DLD1 (cell line): ENCODE measurements around the gene APOBR.
"Not testable (repeated sequence)": the region's sequence is repeated elsewhere in the genome, so short reads cannot be mapped to it uniquely, and the experiment has no call there.

Experiments
- in situ Hi-C: cut with HindIII; loops from 2 replicates; pipeline ENCODE4 v1.10.0; 2017; ENCODE audit warnings: low sequenced_read_pairs

Gene APOBR

DNA sequence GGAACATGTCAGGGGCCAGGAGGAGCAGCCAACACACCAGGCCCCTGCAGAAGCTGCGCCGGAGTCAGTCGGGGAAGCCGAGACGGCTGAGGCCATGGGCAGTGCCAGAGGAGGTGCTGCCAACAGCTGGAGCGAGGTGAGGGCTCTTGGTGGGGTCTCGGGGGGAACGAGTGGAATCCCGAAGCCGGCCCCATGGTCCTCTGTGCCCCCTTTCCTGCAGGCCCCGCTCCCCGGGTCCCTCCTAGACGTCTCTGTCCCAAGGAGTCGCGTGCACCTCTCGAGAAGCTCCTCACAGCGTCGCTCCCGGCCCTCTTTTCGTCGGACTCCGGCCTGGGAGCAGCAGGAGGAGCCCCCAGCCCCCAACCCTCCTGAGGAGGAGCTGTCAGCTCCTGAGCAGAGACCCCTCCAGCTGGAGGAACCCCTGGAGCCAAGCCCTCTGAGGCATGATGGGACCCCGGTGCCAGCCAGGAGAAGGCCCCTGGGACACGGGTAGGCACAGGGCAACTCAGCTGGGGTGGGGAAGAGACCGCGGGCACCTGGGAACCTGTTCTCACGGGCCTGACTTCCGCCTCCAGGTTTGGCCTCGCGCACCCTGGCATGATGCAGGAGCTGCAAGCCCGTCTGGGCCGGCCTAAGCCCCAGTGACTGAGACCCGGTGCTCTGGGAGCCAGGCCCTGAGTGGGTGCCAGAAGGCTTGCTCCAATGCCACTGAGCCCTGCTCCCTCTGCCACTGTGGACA is 3.6 kb downstream of the APOBR start:
- in situ Hi-C loops = no loop called here

DNA sequence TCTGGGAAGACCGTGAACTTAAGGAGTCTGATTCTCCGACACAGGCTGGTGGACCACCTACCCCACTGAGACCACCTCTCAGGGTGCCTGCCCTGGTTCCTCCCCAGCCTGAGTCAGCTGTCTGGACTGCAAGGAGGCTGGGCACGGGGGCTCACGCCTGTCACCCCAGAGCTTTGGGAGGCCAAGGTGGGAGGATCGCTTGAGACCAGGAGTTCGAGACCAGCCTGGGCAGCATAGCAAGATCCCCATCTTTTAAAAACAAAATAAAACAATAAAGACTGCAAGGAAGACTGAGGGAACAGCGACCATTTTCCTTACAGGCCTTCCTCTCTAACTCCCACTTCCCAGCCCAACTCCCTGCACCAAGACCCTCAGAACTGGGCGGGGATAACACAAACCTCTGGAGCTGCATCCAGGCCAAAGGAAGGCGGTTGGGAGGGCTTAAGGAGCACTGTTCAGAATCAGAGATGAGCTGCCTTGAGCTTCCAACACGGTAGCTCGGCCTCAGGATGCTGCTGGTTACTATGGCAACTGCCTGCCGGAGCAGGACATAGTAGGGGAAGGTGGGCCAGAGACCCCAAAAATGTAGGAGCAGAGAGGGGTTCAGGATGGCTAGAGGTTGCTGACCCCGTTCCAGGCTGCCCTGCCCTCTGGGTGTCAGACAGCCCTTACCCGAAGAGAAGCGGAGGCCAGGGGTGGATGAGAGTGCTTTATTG is 4.4 kb downstream of the APOBR start:
- in situ Hi-C loops = no loop called here

DNA sequence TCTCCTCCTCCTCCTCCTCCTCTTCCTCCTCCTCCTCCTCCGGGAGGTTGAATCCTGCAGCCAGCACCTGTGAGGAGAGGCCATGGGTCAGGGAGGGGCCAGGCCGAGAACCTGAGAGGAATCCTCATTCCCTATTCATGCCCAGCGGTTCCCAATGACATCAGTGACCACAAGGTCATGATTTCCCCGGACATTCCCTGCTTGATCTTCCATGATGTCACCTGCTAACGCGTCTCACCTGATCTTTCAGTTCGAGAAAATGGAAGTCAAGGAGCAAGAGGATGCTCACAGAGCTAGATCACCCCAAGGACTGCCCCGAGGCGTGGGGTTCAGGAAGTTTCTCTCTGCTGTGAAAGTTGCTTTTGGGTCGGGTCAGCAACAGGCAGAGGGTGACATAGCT is 5.4 kb downstream of the APOBR start:
- in situ Hi-C loops = no loop called here

DNA sequence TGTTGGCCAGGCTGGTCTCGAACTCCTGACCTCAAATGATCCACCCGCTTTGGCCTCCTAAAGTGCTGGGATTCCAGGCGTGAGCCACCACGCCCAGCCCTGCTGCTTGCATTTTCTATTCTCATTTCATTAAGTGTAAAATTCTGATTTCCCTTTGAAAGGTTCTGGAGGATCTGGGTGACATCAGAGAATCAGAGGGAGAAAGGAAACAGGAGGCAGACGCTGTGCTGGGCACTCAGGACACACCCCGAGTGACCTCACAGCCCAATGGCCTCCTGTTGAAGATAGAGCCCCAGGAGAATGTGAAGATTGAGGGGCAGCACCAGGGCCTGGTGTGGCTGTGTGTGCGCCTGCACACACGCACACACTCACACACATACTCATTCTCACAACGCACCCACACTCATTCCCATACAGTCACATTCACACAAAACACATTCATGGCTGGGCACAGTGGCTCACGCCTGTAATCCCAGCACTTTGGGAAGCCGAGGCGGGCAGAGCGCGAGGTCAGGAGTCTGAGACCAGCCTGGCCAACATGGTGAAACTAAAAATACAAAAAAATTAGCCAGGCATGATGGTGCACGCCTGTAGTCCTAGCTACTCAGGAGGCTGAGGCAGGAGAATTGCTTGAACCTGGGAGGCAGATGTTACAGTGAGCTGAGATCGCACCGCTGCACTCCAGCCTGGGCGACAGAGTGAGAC is 6.2 kb downstream of the APOBR start:
- in situ Hi-C loops = not testable (repeated sequence)

DNA sequence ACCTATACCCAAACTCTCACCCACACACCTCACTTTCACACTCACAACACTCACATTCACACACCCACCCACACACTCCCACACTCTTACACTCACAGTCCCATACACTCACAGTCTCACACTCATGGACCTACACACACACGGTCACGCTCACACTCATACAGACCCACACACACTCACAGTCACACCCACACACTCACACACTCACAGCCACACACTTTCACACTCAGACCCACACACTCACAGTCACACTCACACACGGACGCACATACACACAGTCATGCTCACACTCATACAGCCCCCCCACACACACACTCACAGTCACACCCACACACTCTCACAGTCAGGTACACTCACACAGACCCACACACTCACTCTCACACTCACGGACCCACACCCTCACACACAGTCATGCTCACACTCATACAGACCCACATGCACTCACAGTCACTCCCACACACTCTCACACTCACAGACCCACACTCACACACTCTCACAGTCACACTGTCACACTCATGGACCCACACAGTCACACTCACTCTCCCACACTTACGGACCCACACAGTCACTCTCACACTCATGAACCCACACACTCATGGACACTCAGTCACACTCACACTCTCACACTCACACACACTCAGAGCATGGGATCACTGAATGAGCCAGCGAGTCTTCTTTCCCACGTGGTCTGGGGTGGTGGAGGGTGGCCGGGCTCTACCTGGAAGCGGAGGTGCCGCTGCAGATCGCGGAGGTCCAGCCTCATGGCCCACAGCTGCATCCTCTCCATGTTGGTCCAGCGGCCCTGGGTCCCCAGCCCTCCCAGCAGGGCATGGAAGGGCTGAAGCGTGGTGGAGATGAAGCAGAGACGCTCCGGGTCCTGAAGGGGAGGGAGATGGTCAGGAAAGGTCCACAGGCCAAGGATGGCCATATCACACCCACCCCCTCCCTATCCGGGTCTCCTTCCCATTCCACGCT is 7.1 kb downstream of the APOBR start:
- in situ Hi-C loops = no loop called here

DNA sequence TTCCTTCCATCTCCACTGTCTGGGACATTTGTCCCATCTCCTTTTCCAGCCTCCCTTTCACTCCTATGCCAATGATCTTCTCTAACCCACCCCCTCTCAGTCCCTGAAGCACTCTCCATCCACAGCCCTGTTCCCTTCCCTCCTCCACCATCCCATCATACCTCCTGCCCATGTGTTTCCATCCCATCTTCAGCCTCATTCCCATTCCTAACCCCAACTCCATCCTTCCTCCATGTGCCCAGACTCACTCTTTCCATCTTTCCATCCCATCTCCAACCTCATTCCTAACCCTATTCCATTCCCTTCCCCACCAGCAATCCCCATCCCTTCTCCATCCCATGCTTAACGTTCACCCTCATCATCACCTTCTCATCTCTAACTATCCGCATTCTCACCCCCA is 7.8 kb downstream of the APOBR start:
- in situ Hi-C loops = no loop called here

DNA sequence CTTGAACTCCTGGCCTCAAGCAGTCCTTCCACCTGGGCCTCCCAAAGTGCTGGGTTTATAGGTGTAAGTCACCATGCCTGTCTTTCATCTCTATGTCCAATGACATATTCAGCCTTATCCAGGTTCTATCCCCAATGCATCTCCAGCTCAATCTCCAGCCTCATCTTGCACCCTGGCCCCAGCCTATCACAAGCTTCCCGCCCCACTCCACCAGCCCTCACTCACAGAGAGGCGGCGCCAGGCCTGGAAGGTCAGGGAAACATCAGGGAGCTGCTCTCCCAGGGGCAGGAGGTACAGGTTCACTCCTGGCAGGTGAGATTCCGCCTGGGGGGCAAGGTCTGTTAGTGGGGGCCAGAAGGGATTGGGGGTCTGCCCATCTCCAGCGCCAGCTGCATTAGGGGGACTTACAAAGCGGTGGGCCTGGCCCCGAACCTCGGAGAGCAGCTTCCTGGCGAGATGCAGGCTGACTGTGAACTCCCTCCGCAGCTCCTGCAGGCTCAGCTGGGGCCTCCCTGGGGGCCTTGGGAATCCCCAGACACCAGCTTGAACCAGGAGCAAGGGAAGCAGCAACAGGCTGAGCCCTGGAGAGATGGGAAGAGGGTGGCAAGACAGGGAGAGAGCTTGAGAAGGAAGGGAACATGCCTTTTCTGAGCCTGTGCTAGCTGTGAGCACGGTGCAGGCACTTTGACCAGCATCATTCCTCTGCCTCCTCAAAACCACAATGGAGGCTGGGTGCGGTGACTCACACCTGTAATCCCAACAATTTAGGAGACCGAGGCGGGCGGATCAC is 9.2 kb downstream of the APOBR start:
- in situ Hi-C loops = no loop called here

DNA sequence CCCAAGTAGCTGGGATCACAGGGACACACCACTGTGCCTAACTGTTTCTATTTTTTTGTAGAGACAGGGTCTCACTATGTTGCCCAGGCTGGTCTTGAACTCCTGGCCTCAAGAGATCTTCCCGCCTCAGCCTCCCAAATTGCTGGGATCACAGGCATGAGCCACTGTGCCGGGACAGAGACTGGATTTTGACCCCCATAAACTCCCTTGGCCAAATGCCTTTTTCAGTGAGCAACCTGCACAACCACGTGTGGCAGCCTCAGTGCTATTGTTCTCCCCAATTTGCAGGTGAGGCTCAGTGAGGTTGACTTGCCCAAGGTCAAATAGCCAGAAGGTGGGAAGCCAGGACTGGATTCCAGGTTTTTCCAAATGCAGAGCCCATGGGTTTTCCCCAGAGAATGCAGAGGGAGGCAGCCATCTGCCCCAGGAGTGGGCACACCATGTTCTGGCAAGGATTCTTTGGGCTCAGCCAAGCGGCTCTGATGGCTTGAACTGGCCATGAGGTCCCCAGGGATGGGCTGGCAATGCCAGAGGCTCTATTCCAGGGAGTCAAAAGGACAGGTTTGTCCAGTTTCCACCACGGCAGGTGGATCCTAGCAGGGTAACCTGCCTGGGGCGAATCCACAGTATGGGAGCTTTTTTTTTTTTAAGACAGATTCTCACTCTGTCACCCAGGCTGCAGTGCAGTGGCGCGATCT is 10.4 kb downstream of the APOBR start:
- in situ Hi-C loops = no loop called here

DNA sequence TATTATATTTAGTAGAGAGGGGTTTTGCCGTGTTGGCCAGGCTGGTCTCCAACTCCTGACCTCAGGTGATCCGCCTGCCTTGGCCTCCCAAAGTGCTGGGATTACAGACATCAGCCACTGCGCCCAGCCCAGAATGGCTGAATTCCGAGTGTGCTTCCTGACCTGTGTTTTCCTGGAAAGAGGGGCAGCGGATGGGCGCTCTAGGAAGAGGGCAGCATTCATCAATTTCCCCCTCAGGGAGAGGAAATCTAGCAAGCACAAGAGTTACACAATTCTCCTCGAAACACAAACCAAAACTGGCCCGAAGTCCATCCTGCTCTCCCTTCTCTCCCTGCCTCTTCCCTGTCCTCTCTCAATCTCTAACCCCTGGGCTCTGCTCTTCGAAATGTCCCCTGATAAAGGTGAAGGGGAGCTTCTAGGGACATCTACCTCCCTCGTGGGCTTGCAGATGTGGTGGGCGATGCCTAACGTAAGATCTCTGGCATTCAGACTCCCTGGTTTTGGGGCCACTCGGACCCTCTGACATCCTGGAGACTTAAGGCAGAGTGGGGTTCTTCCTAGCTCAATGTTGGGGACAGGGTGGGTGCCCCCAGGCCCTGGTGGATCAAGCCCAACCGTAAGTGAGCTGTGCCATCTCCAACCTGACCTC is 11.2 kb downstream of the APOBR start:
- in situ Hi-C loops = no loop called here

DNA sequence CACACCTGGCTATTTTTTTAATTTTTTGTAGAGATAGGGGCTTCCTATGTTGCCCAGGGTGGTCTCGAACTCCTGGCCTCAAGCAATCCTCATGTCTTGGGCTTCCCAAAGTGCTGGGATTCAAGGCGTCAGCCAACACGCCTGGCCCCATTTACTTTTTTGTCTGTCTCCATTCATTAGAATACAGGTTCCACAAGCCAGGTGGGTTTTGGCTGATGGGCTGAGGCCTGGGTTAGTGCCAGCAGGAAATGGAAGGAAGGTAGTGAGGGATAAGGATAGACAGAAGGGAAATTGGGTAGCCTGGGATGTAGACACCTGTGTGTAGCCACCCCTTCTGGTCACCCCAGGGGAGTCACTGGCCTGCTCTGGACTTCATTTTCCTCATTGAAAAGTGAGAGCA is 16.6 kb downstream of the APOBR start:
- in situ Hi-C loops = no loop called here

DNA sequence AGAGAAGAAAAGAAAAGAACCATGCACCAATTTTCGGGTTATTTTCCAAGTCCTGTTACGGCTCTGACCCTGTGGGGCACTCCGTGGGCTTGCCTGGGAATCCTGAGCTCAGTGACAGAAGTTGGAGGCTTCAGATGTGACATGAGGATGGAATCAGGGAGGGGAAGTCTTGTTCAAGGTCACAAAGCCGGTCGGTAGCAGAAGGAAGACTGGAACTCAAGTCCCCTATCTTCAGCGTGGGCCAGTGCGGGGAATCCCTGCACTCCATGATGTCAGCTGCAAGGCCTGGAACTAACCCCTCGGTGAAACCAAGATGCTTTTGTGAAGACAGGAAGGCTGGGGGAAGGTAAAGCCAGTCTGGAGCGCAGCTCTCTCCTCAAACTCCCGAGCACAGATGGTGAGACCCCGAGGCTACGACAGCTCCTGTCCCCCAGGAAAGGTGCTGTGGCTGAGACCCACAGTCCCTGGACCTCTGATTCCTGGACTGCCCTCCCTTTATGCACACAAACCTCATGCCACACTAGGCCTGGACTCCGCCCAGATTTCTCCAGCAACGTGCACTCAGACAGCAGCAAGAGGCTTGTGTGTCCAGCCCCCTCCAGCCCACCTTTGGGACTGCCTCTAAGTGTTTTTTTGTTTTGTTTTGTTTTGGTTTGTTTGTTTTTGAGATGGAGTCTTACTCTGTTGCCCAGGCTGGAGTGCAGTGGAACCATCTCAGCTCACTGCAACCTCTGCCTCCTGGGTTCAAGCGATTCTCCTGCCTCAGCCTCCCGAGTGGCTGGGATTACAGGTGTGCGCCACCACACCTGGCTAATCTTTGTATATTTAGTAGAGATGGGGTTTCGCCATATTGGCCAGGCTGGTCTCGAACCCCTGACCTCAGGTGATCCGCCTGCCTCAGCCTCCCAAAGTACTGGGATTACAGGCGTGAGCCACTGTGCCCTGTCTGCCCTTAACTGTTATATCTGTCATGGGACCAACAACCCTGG is 17.7 kb downstream of the APOBR start:
- in situ Hi-C loops = no loop called here

DNA sequence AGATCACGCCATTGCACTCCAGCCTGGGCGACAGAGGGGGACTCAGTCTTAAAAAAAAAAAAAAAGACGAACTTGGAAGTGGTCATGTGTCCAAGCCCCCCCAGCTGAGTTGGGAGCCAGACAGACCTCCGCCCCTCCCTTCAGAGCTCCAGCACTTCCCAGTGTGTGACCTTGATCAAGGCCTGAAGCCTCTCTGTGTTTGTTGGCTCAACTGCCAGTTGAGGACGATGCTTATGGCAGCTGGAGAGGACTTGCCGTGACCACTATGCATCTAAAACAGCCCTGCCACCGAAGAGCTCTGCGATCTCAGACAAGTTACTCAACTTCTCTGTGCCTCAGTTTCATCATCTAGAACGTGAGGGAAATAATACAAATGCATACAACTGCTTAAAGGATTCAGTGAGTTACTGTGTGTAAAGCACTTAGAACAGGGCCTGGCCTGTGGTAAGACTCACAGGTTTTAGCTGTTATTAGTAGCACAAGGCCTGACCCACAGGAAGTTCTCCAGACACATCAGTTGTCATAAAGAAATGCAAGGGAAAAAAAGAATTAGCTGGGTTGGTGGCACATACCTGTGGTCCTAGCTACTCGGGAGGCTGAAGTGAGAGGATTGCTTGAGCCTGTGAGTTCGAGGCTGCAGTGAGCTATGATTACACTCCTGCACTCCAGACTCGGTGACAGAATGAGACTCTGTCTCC is 19.2 kb downstream of the APOBR start:
- in situ Hi-C loops = no loop called here

DNA sequence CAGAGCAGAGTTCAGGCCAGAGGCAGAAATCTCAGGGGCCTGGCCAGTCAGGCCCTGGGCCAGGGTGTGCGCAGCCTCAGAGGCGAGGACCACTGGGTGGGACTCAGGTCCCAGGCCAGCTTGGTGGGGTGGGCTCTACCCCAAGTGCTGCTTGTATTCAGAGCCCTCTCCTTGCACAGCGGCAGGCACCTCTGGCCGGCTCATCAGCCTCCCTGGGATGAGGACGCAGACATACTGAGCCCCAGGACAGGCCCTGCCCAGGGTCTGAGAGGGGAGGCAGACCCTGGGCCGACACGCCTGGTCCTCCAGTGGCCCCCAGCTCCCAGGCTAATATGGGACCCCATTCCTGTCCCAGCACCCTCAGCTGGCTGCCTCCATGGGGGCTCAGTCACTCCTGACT is 19.8 kb downstream of the APOBR start:
- in situ Hi-C loops = no loop called here

DNA sequence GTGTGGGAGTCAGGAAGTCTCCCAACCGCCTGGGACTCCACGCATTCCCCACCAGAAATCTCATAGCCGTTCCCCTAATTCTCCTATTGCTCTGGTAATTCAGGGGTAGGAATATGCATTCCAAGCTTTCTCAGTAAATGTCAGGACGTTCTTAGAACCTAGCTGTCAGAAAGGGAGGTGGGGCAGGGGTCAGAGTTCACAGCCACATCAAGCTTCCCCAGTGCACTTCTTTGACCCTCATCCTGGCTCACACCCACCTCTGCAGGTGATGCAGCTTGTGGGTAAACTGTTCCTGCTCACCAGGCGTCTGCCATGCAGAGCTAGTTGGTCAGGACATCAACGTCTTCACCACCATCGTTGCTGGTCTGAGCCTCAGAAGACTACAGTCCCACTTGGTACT is 26.2 kb downstream of the APOBR start:
- in situ Hi-C loops = no loop called here

DNA sequence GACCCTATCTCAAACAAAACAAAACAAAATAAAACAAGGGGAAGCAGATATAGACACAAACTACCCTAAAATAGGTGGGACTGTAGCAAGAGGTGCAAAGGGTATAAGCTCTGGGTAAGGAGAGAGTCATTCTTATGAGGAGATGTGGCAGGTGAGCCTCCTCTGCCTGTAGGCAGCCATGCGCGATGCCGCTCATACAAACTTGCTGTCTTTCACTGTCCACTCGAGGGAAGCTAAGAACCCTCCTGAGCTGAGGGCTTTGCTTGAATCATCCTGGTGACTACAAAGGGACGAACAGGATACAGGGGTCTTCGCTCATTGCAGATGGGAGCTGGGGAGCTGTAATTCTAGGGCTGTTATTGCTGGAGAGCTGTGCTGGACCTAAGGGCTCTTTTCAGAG is 27.0 kb downstream of the APOBR start:
- in situ Hi-C loops = no loop called here

DNA sequence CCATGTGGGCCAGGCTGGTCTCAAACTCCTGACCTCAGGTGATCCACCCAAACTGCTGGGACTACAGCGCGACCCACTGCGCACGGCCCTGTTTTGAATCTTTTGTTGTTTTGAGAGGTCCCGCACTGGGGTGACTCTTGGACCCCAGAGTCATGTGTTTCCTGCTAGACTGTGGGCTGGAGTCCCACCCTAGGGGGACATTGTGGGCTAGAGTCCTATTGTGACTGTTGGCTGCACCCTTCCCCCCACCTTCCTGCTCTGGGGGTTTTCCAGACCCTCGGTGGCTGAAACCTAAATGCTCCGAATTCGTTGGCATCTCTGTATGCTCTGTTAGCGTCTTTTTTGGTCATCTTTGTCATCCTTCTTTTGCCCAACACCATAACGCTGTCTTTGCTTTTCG is 28.3 kb downstream of the APOBR start:
- in situ Hi-C loops = no loop called here

DNA sequence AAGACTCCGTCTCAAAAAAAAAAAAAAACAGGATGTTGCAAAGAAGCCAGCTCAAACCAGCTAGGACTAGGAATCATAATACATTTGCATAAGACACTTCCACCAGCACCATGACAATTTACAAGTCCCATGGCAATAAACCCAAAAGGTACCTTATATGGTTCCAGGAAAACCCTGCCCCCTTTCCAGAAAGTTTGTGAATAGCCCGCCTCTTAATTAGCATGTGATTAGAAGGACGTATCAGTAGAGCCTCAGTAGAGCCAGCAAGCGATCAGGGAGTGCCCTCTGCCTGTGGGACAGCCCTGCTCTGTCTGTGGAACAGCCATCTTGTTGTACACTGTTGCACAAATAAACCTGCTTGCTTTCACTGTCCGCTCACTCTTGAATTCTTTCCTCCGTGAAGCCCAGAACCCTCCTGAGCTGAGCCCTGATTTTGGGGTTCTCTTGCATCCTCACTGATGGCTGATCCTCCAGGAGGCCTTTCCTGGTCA is 30.3 kb downstream of the APOBR start:
- in situ Hi-C loops = no loop called here
